DMS114 treated with DMSO at 0.1 percent for 48 hours (cell line): ENCODE data around the gene UVRAG.

ENCODE experiments used
- DNase-seq: peaks from one replicate; lab custom pipeline; 2025; ENCODE audit not compliant: unreplicated experiment; lab: John Stamatoyannopoulos, UW

UVRAG gene

DNA sequence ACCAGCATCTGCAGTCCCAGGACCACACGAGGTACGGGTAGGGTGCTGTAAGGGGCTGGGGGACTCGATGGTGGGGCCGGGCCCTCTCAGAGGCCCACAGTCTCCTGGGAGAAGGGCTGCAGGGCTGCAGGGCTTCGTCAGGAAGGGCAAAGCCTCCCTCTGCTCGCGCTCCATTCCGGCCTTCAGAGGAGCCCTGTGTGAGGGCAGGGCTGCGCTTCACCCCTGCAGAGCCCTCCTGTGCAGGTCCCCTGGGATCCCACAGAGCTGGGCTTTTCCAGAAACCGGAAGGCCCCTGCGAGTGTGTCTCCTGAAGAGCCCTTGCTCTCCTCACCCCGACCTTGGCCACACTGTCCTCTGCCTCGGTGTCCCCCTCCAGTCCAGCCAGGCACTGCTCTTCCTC lies 364.1 kb downstream of the UVRAG start:
- DNase-seq: no peak

DNA sequence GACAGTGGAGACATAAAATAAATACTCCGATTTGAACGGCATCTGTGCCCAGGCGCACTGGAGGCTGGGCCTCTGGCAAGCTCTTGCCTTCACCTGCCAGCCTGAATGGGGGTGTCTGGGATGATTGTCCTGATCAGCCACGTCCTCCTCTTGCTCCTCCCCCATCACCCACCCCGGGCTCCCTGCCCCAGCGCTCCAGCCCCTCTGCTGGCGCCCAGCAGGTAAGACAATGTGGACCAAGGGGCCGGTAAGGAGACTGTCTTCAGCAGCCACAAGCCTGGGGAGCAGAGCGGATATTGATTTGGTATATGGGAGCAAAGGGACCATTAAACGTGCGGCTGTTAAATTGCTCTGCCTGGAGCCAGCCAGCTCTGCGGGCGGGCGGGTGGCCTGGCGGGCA lies 366.4 kb downstream of the UVRAG start:
- no peak for DNase-seq

DNA sequence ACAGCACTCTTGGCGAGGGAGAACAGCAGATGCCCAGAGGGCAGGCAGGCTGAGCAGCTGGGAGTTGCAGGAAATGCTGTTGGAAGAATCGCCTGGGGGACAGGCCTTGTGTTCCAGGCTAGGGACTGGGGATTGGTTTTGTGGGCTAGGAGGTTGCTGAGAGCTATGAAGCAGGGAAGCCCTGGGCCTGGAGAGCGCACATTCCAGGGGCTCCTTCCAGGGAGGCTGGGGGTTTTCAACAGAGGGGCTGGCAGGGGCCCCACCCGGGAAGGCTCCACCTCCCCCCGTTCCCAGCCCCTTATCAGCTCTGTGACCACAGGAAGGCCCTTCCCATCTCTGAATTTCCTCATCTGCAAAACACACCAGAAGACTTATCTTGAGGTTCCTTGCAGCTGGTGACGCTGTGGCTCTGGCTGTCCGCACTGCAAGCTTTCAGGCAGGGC lies 369.6 kb downstream of the UVRAG start:
- DNase-seq: no peak

DNA sequence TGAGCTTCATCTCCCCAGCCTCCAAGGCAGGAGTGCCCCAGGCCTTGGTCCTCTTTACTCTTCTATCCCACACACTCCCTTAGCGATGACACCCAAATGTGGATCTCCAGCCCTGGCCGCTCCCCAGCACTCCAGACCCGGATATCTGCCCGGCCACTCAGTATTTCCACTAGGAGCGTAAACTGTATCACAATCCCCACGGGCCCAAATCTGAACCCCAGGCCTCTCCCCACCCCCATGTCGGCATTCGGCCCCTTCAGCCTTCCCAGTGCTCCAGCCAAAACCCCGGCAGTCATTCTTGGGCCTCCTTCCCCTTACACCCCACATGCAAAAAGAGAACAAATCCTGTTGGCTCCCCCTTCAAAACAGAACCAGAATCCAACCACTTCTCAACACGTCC lies 370.5 kb downstream of the UVRAG start:
- DNase-seq: no peak

DNA sequence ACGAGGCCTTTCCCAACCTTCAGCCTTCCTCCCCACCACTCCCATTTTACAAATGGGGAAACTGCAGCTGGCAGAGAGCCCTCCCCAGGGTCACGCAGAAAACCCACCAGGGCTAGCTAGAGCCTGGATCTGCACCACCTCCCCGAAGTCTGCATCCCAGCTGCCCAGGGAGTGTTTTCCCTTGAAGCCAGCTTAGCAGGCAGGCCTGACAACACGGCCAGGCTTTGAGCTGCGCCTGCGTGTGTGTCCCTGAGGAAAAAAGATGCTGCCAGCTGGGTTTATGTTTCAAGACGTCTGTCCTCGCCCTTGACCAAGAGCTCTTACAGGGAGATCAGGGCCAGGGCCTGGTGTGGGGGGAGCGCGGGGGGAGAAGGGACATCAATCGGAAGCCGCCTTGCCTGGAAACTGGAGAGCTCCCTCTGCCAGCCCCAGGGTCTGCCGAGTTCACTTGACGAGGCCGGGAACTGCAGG lies 371.0 kb downstream of the UVRAG start:
- DNase-seq: no peak

DNA sequence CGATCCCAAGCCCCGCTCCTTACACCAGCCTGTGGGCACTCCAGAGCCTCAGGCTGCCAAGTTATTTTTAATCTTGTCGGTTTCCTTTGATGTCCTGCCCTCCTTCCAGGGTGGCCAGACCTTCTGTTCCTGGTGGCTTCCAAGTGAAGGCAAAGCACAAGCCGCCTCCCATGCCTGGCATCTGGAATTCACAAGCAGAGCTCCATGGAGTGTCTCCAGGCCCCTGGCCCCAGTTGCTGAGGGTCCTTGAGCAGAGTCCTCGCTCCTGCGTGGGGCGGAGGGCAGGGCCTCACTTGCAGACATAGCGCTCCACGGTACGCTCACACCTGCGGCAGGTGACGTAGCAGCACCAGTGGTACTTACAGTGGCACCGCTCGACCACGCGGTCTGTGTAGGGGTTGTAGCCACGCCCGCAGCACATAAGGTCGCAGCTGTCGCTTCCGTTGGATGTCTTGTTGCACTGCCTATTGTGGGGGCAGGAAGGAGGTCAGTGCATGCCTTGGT lies 371.8 kb downstream of the UVRAG start:
- no peak for DNase-seq

DNA sequence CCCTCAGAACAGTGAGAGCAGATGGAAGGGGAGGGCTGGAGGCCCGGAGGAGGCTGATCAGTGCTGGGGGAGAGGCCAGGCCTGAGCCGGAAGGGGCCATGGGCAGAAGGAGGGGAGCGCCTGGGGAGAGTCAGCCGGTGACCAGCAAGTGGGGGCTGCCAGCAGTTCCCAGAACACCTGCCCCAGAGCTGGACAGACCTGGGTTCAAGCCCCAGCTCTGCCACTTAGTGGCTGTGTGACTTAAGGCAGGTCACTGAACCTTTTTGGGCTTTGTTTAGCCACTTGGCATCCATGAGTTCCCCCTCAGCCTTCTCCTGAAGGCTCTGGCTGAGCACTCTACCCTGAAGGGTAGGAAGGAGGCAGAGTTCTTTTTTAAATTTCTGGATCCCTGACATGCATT lies 373.9 kb downstream of the UVRAG start:
- DNase-seq: no peak

DNA sequence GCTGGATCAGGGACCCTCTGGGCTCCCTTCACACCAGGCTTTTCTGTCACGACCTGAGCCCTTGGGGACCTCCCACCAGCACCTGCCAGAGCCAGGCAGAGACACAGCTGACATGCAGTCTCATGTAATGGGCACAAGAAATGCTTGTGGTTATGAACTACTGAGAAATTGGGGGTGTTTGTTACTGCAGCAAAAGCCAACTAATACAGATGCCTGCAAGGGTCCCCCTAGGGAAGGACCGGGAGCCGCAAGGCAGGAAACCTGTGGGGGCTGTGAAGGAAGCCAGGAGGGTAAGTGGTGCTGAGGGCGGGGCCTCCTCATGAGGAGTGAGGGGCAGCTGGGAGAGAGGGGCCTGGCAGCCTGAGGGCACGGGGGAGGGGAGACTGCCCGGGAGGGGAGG lies 374.7 kb downstream of the UVRAG start:
- no peak for DNase-seq

DNA sequence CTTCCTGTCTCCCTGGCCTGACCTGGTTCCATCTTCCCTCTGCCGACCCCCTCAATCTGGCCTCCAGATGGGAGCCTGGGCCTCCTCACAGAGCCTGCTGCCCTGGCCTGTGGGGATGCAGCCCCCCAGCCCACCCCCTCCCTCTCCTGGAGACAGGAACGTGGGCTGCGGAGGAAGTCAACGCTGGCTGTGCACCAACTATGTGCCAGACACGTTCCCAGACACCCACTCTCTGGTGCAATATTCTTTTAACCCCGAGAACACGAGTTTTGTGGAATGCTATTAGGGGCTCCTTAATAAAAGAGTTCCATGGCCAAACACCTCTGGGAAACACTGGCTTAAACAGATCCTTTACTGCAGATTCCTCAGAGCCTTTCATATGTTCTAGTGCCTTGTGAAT lies 375.4 kb downstream of the UVRAG start:
- DNase-seq: no peak
